ENCODE results near the gene ZP1. TPM values are rescaled to one million over a fixed set of nuclear protein-coding genes. Genes with fewer than 3 reads are reported as not detected.
"Not testable (repeated sequence)": the region's sequence is repeated elsewhere in the genome, so short reads cannot be mapped to it uniquely, and the experiment has no call there.

ZP1 gene
- total RNA-seq, 1 donor from 2014 or later = not detected

DNA sequence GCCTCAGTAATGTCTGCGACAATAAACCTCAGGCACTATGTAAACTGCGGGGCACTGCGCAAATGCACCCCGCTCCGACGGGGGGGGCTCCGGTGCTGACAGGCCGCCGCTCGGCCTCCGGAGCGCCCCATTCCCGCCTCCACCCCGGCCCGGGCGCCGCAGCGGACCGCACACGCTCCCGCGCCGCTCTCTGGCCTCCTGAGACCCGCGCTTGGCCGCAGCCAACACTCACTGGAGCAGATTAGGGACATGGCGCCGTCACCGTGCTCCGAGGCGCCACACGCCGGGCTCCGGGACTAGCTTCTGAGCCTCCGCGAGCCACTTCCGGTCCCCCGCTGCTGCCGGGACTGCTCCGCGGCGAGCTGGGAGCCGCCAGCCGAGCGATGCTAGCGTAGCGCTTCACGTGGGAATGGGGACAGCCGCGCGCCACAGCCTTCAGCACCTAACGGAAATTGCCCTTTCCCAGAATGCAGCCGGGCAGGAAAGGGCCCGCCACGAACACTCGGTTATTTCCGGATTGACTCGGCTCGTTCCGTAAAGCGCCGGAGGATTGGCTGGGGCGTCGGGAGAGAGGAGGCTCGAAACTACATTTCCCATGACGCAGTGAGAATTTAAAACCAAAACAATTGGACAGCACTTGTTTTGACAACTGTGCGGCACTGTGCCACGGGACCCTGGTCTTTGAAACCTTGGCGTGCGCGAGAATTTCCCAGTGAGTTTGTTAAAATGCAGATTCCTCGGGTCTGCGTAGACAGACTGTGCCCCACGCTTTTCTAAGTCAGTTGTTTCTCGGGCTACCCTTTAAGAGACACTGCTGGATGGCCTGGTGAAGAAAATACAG is 39.0 kb downstream of the ZP1 start, which contains the start of gene PRPF19:
Gene PRPF19 (minus strand): TSS at position 454 of the 841 bp plus-strand sequence. CDS start 203 bp downstream, at position 251.
- DNase-seq (ENCODE audit: low read depth) = peak; percentile 99

DNA sequence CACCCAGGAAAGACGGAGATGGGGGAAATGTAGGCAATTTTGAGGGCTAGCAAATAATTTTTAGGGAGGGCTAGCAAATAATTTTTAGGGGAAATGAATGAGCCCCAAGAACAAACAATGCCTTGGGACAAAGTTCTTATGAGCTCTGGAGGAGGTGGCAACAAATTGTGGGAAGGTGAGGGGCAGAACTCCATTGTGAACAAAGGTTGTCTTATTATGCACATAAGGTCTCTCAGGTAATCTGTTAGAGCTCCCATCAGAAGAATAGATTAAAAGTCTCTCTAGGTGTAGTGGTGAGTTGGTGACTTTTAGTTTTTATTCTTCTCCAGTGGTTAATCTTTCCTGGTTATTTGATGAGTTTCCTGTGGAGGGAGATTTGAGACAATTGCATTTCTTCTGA is 41.5 kb downstream of the ZP1 start:
- no peak for DNase-seq (ENCODE audit: low read depth)

DNA sequence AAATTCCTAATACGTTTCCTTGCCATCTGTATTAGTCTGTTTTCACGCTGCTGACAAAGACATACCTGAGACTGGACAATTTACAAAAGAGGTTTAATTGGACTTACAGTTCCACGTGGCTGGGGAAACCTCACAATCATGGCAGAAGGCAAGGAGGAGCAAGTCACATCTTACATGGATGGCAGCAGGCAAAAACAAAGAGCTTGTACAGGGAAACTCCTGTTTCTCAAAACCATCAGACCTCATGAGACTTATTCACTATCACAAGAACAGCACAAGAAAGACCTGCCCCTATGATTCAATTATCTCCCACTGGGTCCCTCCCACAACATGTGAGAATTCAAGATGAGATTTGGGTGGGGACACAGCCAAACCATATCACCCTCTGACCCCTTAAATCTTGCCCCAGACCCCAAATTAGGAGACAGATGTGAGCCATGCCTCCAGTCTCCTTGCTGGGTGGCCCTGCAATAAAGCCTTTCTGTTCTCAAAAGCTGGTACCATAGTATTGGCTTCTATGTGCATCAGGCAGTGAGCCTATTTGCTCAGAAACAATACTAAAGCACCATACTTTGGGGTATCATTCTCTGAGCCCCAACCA is 42.4 kb downstream of the ZP1 start:
- not testable (repeated sequence) for DNase-seq (ENCODE audit: low read depth)

DNA sequence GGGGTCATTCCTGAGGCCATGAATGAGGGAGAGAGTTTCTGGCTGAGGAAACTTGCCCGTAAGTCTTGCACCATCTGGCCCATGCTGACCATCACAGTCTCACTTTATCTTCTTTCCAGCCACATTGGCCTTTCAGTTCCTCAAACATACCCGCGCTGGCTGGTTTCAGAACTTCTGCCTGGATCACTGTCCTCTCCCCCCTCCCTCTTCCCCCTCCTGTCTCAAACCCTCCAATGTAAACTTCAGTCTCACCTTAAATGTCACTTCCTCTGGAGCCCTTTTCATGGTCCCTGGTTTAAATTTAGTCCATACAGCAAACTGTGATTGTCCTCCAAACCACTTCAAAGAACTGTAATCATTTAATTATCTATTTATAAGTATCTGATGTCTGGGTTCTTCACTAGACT is 42.9 kb downstream of the ZP1 start:
- no peak for DNase-seq (ENCODE audit: low read depth)

DNA sequence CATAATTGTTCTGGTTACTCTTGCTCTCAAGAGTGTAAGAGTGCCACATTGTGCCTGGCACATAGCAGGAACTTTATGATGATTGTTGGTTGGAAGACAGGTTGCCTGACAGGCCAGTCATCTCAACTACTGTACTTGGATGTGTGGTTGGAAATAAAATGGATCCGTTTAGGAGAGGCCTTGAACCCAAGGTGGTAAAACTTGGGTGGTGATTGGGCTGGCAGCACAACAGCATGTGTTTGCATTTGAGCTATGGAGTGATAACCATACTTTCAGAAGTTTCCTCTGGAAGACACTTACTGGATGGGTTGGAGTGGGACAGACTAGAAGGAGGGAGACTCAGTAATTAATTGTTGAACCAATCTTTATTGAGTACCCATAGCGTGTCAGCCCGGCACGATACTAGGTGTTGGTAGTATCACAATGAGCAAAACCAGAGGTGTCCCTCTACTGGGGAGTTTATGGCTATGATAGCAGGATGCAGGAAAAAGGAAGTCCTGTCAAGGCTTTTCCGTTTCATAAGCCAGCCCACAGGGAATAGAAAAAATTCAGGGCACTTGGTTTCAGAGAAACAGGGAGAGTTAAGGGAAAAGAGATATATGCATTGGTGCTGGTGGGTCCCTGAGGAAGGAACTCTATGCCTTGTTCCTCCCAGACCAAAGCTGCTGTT is 43.5 kb downstream of the ZP1 start:
- no peak for DNase-seq (ENCODE audit: low read depth)

DNA sequence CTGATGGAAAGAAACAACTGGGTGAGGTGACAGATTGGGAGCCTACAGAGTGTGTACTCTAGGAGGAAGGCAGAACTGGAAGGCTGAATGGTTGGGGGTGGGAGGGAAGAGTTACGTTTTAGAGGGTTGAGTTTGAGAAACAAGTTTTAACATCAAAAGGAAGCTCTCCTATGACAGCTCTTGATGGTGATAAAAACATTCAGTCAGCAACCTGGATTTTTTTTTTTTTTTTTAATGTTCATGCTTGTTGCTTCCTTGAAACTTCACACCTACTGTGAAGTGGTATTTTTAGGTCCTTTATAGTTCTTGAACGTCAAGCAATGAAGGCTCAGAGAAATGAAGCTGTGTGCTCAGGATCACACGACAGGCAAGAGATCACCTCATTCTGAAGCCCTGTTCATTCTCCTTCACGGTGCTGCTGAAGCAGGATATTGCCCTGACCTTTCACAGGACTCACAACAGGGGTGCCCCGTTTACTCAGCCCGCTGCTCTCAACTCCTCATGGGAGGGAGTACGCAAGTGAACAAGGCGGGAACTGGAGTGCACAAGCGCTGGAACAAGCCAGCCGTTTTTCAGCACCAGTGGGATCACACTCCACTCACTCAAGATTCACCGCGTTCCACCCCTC is 45.0 kb downstream of the ZP1 start:
- no peak for DNase-seq (ENCODE audit: low read depth)

DNA sequence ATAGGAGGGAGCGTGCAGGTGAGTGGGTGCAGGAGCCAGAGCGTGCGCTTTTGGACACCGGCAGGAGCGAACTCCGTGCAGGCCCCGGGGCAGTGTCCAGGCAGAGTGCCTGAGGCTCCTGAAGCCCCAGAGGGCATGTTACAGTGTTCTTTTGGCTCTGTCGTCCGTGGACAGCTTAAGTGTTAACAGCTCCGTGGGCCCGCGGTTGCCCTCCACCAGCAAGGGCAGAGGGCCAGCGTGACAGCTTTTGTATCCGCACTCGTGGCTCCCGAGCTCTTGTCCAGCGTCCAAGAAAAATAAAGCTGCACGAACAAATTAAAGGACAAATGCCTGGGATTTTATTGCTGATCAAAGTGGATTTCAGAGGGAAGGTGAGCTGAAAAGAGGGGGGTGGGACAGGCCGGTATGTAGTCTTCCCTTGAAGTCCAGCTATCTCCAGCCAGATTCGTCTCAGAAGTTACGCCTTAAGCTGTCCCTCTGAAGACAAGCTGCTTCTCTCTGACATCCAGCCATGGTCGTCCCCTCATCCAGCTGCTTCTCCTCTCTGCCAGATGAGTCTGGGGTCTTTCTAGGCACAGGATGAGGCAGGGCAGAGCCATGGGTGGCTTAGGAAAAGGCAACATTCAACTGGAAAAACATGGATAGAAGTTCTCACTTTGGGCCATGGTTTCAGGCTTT is 45.6 kb downstream of the ZP1 start:
- no peak for DNase-seq (ENCODE audit: low read depth)

DNA sequence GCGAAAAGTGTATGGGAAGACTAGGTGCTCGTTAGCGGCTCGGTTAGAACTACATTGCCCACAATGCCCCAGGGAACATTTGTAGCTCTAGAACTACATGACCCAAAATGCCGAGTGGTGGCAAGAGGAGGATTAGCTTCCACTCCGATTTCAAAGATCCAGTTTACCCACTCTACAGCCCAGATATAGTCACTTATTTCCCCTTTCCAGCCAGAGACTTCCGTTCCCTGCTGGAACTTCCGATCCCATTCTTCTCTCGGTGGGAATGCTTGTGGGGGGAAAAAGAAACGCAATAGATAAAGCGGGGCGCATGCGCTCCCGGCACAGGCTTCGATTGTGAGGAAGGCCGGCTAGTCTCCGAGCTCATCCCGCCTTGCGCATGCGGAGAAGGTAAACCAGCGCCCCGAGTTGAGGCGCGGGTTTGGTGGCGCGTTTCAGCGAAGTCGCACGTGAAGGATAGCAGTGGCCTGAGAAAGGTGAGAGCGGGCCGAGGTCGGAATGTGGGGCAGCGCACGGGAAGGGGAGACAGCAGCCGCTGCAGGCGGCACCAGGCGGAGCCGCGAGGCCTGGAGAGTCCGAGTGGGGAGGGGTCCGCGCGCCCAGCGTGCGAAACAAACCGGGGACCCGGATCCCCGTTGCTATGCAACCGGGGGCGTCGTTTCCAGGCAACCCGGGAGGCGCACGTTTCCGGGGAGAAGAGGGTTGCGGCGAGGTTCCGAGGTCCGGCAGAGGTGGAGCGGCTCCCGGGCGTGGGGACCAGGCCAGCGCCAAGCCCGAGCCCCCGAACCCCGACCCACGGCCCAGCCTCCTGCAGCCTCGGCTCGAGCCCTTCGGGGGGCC is 46.7 kb downstream of the ZP1 start, which contains the start of gene TMEM109:
Gene TMEM109 (plus strand): TSS at position 366 of the 840 bp plus-strand sequence. CDS start 5,536 bp downstream, outside the sequence.
- peak; percentile 97 for DNase-seq (ENCODE audit: low read depth)

DNA sequence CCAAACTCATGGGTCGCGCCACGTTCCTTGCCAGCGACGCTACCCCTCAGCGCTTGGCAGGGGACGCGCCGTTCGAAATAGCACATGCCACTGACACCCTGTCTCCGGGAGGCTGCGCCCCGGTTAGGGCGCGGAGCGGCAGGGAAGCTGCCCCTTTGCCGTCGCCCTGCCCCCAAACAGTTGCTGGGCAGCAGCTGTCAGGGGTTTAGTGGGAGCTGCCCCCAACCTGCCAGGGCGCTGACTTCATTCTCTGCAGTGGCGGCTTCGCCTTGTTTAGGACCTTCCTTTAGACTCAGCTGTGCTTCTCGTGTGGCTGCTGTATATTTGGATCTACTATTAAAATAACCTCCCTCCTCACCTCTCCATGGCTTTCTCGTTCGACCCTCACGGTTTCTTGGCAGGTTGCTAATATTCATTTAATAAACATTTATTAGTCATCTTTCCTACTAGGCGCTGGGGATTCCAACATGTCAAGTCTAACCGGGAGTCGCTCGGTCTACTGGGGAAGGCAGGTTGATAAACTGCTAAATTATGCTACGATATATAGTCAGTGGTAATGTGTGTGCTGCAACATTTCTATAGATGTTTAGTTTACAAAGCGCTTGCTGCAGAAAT is 47.4 kb downstream of the ZP1 start:
- DNase-seq (ENCODE audit: low read depth) = peak; percentile 96

DNA sequence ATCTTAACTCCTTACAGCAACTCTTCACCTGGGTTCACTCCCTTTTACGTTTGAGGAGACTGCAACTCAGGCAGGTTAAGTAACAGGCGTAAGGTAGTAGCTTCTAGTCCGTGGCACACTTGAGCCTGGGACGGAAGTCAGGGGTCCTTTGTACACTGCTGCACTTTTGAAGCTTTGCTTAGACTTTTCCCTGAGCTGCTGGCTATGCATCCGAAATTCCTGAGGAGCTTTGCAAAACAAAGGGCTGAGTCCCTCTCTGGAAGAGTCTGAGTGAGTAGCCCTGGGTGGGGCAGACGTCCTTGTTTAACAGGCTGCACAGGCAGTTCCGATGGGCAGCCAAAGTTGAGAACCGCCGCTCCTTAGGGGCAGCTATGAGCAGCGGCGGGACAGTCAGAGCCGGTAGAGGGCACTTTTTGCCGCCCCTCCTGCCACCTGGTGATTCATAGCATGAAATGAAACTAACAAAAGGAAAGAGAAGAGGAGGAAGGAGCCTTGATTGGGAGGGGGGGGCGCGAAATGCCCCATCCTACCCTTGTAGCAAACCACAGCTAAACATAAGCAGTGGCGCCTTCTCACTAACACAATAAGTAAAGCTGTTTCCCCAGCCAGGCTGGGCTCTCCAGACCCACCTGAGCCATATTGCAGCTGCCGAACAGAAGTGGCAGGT is 48.0 kb downstream of the ZP1 start:
- peak; percentile 87 for DNase-seq (ENCODE audit: low read depth)

DNA sequence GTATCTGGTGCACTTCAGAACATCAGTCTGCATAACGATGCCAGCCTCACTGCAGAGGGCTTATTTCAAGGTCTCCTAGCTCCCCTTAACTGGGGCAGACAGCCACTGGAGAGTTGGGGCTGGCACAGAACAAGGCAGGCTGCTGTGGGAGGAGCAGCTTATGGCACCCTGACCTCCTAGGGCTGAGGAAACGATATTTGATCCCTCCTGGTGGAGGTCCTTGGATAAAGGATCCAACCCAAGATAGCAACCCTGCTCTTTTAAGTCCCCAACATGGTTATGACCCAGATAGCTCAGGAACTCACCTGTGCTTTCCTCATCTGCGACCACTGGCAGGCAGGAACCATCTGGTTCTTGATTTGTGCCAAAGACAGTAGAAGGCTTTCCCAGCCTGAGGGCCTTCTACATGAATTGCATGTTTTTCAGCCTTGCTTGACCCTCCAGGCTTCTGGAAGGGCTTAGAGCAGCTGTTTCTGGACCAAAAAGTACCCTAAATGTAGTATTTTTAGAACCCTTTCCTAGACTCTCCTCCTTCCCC is 49.4 kb downstream of the ZP1 start:
- no peak for DNase-seq (ENCODE audit: low read depth)

DNA sequence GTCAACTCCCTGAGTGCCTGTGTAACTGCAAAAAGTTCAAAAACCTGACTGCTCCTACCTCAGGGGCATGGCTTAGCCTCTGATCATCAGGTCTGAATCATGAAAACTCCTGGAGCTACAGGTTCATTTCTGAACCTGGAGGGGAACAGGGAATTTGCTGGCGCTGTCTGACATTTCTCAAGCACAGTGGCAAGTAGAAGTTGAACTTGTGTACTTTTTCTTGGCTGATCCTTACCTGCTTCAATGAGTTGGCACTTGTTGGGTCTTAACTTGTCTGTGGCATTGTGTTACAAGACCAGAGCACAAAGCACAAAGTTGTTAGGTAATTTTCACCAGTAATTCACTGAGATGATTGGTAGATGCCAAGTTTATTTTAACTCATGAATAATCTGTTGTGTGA is 49.9 kb downstream of the ZP1 start:
- DNase-seq (ENCODE audit: low read depth) = no peak

DNA sequence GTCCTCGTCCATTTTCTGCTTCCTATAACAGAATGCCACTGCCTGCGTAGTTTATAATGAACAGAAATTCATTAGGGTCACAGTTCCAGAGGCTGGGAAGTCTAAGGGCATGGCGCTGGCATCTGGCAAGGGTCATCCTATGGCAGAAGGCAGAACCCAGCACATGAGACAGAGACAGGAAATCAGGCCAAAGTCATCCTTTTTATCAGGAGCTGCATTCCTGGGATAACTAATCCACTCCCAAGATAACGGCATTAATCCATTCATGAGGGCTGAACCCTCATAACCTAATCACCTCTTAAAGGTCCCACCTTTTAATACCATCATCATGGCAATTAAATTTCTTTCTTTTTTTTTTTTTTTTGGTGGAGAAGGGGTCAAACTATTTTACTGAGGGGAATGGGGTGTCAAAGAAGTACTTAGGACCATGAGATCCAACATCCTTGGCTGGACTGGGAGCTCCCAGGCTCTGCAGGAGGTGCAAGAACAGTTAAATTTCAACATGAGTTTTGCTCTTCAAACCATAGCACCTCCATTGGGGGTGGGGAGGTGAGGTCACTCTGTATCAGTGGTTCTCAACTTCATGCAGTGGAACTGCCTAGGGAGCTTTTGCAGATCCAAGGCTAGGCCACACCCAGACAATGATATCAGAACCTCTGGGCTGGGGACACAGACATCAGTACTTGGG is 51.1 kb downstream of the ZP1 start:
- DNase-seq (ENCODE audit: low read depth) = no peak

DNA sequence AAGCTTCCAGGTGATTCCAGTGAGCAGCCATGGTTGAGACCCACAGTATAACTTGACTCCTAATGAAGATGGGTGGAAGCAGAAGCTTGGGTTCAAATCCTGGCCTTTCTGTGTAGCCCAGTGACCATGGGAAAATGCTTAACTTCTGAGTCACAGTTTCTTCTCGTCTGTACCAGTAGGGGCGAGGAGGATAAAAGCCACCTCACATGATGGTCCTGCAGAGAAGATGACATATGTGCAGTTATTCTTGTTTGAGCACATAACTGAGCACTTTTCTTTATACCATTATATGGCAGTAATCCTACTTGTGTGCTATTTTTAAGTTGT is 51.6 kb downstream of the ZP1 start:
- DNase-seq (ENCODE audit: low read depth) = peak; percentile 48

DNA sequence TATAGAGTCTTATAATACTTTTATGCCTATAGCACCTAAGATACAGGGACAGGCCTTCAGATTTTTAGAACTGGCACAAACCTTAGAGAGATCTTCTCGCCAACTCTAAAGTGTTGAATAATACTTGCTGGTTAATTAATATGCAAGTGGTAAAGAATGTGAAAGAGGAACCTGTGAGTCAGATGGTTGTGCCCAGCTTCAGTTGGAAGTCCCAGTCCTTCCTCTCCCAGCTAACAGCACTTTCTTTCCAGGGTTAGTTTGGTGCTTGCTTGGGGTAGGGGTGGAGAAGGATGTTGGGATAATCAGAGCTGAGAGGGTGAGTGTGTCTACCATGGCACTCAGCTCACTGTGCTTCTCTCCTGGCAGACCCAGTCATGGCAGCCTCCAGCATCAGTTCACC is 52.0 kb downstream of the ZP1 start:
- DNase-seq (ENCODE audit: low read depth) = no peak

DNA sequence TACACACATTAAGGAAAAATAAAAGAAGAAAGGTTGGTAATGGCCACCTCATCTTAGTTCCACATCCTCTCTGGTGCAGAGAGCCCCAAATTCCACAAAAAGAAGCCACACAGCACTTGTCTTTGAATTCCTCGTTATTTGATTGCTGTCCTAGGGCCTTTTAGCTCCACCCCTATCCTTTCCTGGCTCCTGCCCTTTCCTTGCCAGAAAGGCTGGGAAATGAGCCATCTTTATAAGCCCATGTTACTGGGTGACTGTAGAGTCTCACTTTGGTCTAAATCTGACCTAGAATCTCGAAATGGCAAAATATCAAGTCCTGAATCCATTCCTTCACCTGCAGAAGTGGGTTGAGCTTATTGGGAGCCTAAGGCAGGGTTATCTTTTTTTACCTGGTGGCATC is 52.6 kb downstream of the ZP1 start:
- no peak for DNase-seq (ENCODE audit: low read depth)

DNA sequence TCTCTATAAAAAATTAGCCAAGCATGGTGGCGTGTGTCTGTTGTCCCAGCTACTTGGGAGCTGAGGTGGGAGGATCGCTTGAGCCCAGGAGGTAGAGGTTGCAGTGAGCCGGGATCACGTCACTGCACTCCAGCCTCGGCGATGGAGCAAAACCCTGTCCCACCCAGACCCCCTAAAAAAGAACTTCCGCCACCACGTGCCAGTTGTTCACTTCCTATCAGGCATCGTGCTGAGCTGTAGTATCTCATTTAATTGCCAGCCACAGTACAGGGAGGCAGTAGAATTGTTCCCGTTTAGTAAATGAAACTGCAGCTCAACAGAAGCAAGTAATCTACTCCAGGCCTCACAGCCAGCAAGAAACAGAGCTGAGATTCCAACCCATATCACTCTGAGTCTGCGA is 53.9 kb downstream of the ZP1 start:
- no peak for DNase-seq (ENCODE audit: low read depth)

DNA sequence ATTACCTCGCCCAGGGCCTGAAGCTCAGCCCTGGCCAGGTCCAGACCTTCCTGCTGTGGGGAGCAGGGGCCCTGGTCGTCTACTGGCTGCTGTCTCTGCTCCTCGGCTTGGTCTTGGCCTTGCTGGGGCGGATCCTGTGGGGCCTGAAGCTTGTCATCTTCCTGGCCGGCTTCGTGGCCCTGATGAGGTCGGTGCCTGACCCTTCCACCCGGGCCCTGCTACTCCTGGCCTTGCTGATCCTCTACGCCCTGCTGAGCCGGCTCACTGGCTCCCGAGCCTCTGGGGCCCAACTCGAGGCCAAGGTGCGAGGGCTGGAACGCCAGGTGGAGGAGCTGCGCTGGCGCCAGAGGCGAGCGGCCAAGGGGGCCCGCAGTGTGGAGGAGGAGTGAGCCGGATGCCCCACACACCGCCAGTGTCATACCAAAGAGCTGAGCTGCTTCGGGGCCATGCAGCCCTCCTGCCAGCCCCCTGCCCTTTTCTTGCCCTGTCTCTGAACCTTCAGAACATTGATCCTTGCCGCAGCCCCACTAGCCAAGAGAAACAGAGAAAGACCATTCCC is 54.5 kb downstream of the ZP1 start:
- no peak for DNase-seq (ENCODE audit: low read depth)
